Thyroid gland (tissue), 4 donors: Measurements from ENCODE around the gene FAM200A. TPM values are rescaled to one million over a fixed set of nuclear protein-coding genes. Genes with fewer than 3 reads are reported as not detected.
A peak's percentile ranks its signal among the peaks of the same experiment; 100 is the strongest.
"Not testable (repeated sequence)": the region's sequence is repeated elsewhere in the genome, so short reads cannot be mapped to it uniquely, and the experiment has no call there.

Experiments used
- DNase-seq, 2 donors: peaks; one replicate each; pipeline ENCODE4 v3.0.0-alpha.2; 2019
- H3K27ac ChIP-seq, 3 donors: fragments of 200-600 bp; sonication (generic); 1 replicate in 2 of 3; 2 replicates in 1 of 3; pipeline ENCODE4 v1.5.1; 2016 to 2019; ENCODE audit warnings: mild to moderate bottlenecking in 1 of 3, moderate library complexity in 1 of 3
- H3K27me3 ChIP-seq: fragments of 200-600 bp; sonication (generic); one replicate; pipeline ENCODE4 v1.5.1; 2019
- H3K36me3 ChIP-seq, 2 donors: fragments of 200-600 bp; sonication (generic); one replicate each; pipeline ENCODE4 v1.5.1; 2016 to 2019
- H3K4me1 ChIP-seq, 2 donors: fragments of 200-600 bp; sonication (generic); one replicate each; pipeline ENCODE4 v1.5.1; 2017 to 2019
- H3K4me3 ChIP-seq, 3 donors: fragments of 200-600 bp; sonication (generic); replicated peaks in 1 of 3; 1 replicate in 2 of 3; 2 replicates in 1 of 3; pipeline ENCODE4 v1.5.1; 2016; ENCODE audit warnings: mild to moderate bottlenecking in 1 of 3
- H3K9me3 ChIP-seq: fragments of 200-600 bp; sonication (generic); one replicate; pipeline ENCODE4 v1.5.1; 2017
- POLR2A ChIP-seq, 2 donors: fragments of 450-650 bp; IDR thresholded peaks; one replicate each; pipeline ENCODE4 v1.6.1; 2017; ENCODE audit warnings: antibody characterized with exemption in 2 of 2, mild to moderate bottlenecking in 2 of 2, moderate library complexity in 1 of 2
- WGBS, 2 donors: methylation state at CpG; one replicate each; pipeline ENCODE4 v1.1.5; 2017; 5-methylcytosine and 5-hydroxymethylcytosine counted together
- intact Hi-C: fragments of 100-400 bp; cut with DNase I; formaldehyde crosslinking; loops from one replicate; pipeline ENCODE4 v1.15.1; 2023
- total RNA-seq, 4 donors: library from RNA; depleted of rRNA; stranded (reverse); fragments of >200 nt; gene quantifications; one replicate each; pipeline ENCODE4 v1.2.3, GENCODE V29; 2016
- TF ChIP-seq, protein P1 (sequence below), 6 experiments: fragments of 200-600 bp in 3 of 6; fragments of 450-650 bp in 3 of 6; sonication (generic) in 3 of 6; IDR thresholded peaks; one replicate each; pipeline ENCODE4 v1.5.1; 2016 to 2019; ENCODE audit warnings: antibody characterized with exemption in 6 of 6, mild to moderate bottlenecking in 2 of 6, inconsistent platforms in 1 of 6, moderate library complexity in 1 of 6

The FAM200A gene
- total RNA-seq, 4 donors from 2014 or later, result 4.4 to 10.6 (median 7.4) TPM

DNA sequence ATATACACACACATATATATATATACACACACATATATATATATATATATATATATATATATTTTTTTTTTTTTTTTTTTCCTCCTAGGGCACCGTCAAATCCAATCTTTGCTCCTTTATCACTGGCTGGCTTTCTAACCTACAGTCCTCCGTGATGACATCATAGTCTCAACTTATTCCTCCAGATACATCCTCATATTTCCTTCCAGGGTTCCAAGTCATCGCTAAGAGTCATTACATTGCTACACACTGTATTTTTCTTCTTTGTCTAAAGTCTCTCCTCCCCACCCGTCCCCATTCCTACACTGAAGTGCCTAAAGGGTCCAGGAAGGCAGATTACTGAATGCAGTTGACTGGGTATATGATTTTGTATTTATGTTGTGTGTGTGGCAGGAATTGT is 1.1 kb upstream of the FAM200A start:
- no peak for TF ChIP-seq POLR2A (IDR thresholded peaks at IDR 0.05)
- TF ChIP-seq, protein P1, sequence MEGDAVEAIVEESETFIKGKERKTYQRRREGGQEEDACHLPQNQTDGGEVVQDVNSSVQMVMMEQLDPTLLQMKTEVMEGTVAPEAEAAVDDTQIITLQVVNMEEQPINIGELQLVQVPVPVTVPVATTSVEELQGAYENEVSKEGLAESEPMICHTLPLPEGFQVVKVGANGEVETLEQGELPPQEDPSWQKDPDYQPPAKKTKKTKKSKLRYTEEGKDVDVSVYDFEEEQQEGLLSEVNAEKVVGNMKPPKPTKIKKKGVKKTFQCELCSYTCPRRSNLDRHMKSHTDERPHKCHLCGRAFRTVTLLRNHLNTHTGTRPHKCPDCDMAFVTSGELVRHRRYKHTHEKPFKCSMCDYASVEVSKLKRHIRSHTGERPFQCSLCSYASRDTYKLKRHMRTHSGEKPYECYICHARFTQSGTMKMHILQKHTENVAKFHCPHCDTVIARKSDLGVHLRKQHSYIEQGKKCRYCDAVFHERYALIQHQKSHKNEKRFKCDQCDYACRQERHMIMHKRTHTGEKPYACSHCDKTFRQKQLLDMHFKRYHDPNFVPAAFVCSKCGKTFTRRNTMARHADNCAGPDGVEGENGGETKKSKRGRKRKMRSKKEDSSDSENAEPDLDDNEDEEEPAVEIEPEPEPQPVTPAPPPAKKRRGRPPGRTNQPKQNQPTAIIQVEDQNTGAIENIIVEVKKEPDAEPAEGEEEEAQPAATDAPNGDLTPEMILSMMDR (IDR thresholded peaks at IDR 0.05), result no peak
- no peak for DNase-seq
- WGBS, 2 donors, result 94 to 95% methylated on average over 4 of the region's 4 CpGs
- Histone ChIP-seq H3K9me3 (no peaks in the 10 kb centered on the region), H3K27ac (no peak overlapping the region), H3K27me3 (no peaks in the 10 kb centered on the region), H3K4me3 (no peak overlapping the region), H3K4me1 (peaks cover 19 to 24% of the 10 kb centered on the region in 2 donors), H3K36me3 (peaks cover 4 to 6% of the 10 kb centered on the region in 2 donors)
- intact Hi-C loops, result loop anchor here (10.0 kb wide), 1 partner anchor 62 kb away; the partner anchor contains the start of gene ZSCAN25

DNA sequence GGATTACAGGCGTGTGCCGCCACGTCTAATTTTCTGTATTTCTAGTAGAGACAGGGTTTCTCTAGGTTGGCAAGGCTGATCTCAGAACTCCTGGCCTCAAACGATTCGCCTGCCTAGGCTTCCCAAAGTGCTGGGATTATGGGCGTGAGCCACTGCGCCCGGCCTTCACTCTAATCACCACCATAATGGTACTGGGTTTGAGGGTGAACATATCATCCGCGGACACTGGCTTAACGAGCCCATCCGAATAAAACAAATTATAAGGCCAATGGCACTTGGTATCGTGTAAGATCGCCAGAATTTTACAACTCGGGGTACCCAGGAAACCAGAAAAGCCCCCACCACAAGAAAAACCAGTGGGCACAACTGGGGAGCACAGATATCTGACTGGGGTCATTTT is 580 bp downstream of the FAM200A start:
- no peak for DNase-seq
- TF ChIP-seq POLR2A (IDR thresholded peaks at IDR 0.05), result no peak
- TF ChIP-seq, protein P1 (IDR thresholded peaks at IDR 0.05), result no peak
- no peaks in the 10 kb centered on the region for H3K9me3 ChIP-seq
- peaks cover 6 to 14% of the 10 kb centered on the region in 2 donors for H3K4me1 ChIP-seq
- H3K36me3 ChIP-seq, result peaks cover 6 to 9% of the 10 kb centered on the region in 2 donors
- H3K4me3 ChIP-seq, result peak overlapping the region; percentile 49 to 98 (median 85)
- 17 to 19% methylated on average over 15 of the region's 15 CpGs for WGBS, 2 donors
- H3K27ac ChIP-seq, result peak overlapping the region in 2 of 3 donors; percentile 76 to 84
- H3K27me3 ChIP-seq, result no peaks in the 10 kb centered on the region
- intact Hi-C loops, result loop anchor here (10.0 kb wide), 1 partner anchor 63 kb away; the partner anchor contains the start of gene ZSCAN25

DNA sequence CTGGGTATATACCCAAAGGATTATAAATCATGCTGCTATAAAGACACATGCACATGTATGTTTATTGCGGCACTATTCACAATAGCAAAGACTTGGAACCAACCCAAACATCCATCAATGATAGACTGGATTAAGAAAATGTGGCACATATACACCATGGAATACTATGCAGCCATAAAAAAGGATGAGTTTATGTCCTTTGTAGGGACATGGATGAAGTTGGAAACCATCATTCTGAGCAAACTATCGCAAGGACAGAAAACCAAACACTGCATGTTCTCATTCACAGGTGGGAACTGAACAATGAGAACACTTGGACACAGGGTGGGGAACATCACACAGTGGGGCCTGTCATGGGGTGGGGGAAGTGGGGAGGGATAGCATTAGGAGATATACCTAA is 2.4 kb downstream of the FAM200A start:
- DNase-seq, H3K9me3 ChIP-seq, H3K4me3 ChIP-seq, H3K27ac ChIP-seq, intact Hi-C loops, H3K27me3 ChIP-seq, H3K36me3 ChIP-seq: not testable (repeated sequence)
- peaks cover 6 to 14% of the 10 kb centered on the region in 2 donors for H3K4me1 ChIP-seq
- WGBS, 2 donors, result 100% methylated on average over 1 of the region's 2 CpGs; no CpG with 5 or more reads in 1 of the 2 donors

DNA sequence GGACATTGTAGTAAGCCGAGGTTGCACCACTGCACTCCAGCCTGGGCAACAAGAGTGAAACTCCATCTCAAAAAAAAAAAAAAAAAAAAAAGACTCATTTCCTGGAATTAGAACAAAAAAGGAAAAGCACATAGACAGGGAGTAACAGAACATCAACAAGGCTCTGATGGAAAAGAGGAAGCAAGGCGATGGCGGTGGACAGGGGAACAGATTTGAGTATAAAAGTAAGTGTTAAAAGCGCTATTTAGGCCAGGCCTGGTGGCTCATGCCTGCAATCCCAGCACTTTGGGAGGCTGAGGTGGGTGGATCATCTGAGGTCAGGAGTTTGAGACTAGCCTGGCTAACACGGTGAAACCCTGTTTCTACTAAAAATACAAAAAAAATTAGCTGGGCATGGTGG is 6.6 kb downstream of the FAM200A start:
- H3K4me1 ChIP-seq, intact Hi-C loops, DNase-seq, H3K9me3 ChIP-seq, H3K27me3 ChIP-seq, H3K4me3 ChIP-seq, H3K27ac ChIP-seq, H3K36me3 ChIP-seq: not testable (repeated sequence)
- WGBS, 2 donors, result 94 to 95% methylated on average over 5 of the region's 5 CpGs

DNA sequence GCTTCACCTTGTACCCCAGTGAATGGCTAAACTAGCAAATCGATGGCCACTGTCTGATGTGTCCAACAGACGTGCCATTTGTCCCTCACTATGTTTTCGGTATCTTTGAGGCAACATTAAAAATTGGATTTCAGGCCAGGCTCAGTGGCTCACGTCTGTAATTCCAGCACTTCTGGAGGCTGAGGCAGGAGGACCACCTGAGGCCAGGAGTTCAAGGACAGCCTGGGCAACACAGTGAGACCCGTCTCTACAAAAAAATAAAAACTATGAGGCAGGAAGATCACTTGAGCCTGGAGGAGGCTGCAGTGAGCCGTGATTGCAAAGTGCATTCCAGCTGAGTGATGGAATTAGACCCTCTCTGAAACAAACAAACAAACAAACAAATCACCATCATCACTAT is 8.0 kb downstream of the FAM200A start:
- Histone ChIP-seq H3K27me3 (no peaks in the 10 kb centered on the region), H3K27ac (no peak overlapping the region), H3K4me1 (no peaks in the 10 kb centered on the region), H3K4me3 (no peak overlapping the region), H3K36me3 (peaks cover 0 to 9% of the 10 kb centered on the region in 2 donors), H3K9me3 (no peaks in the 10 kb centered on the region)
- no peak for DNase-seq
- TF ChIP-seq, protein P1 (IDR thresholded peaks at IDR 0.05), result no peak
- no peak for TF ChIP-seq POLR2A (IDR thresholded peaks at IDR 0.05)
- WGBS, 2 donors, result 94 to 98% methylated on average over 6 of the region's 6 CpGs
- intact Hi-C loops, result no loop called here

DNA sequence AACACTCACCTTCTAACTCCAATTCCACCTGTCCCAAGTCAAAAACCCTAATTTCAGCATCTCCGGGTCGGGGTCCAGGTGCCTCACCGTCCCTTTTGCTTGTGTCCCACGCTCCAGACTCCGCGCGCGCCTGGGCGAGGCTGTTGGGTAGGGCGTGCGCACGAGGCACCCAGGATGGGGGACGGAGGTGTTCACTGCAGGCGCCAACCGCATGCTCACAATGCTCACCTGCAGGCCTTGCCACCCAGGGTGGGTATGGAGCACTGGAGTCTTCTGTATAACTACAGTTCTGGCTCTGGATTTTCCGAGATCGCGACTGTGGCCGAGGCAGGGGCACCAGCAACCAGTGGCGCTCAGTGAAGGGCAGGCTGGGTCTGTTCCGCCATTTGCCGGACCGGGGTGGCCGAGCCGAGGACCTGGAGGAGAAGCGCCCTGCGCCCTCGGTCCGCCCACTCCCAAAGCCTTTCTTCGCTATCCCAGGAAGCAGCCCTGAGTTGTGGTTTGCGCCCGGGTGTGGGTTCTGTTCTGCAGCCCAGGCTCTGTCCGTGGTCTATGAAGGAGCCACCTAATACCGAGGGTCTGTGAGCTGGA is 8.7 kb downstream of the FAM200A start:
- TF ChIP-seq POLR2A (IDR thresholded peaks at IDR 0.05), result no peak
- no peak overlapping the region for H3K4me3 ChIP-seq
- WGBS, 2 donors, result 95 to 96% methylated on average over 29 to 34 of the region's 34 CpGs
- intact Hi-C loops, result no loop called here
- H3K9me3 ChIP-seq, result no peaks in the 10 kb centered on the region
- H3K36me3 ChIP-seq, result peaks cover 0 to 7% of the 10 kb centered on the region in 2 donors
- H3K27me3 ChIP-seq, result no peaks in the 10 kb centered on the region
- H3K4me1 ChIP-seq, result no peaks in the 10 kb centered on the region
- H3K27ac ChIP-seq, result no peak overlapping the region
- no peak for DNase-seq
